Limb (tissue), 2 donors: ENCODE measurements around the gene BUD13.
"Not testable (repeated sequence)": the region's sequence is repeated elsewhere in the genome, so short reads cannot be mapped to it uniquely, and the experiment has no call there.

Experiments
- DNase-seq, 2 donors: peaks; one replicate each; pipeline ENCODE4 v3.0.0-alpha.2; 2016; ENCODE audit errors: extremely low spot score in 2 of 2

BUD13 gene

GRCh38 chr11:116772443-116773202 lies at the start of gene BUD13:
Gene BUD13 (minus strand): TSS chr11:116772987. CDS start chr11:116772964, 23 bp downstream.
- peak; percentile 84 to 96 for DNase-seq

- no peak for DNase-seq
Measured at GRCh38 chr11:116822575-116822974, 49.8 kb upstream of the BUD13 start.

- no peak for DNase-seq
Measured at GRCh38 chr11:116821050-116821918, 48.5 kb upstream of the BUD13 start.

- DNase-seq, result no peak
Measured at GRCh38 chr11:116819049-116819448, 46.3 kb upstream of the BUD13 start.

- DNase-seq, result no peak
Measured at GRCh38 chr11:116814502-116814901, 41.7 kb upstream of the BUD13 start.

- no peak for DNase-seq
Measured at GRCh38 chr11:116813781-116814471, 41.1 kb upstream of the BUD13 start.

- no peak for DNase-seq
Measured at GRCh38 chr11:116813170-116813569, 40.4 kb upstream of the BUD13 start.

GRCh38 chr11:116812109-116812508 lies 39.3 kb upstream of the BUD13 start:
- DNase-seq, result no peak

- DNase-seq, result no peak
Measured at GRCh38 chr11:116811194-116811593, 38.4 kb upstream of the BUD13 start.

- no peak for DNase-seq
Measured at GRCh38 chr11:116808262-116809175, 35.7 kb upstream of the BUD13 start.

- DNase-seq, result no peak
Measured at GRCh38 chr11:116807601-116808261, 34.9 kb upstream of the BUD13 start.

- no peak for DNase-seq
Measured at GRCh38 chr11:116804001-116804400, 31.2 kb upstream of the BUD13 start.

- DNase-seq, result not testable (repeated sequence)
Measured at GRCh38 chr11:116801662-116802061, 28.9 kb upstream of the BUD13 start.

GRCh38 chr11:116800610-116801009 lies 27.8 kb upstream of the BUD13 start:
- no peak for DNase-seq

GRCh38 chr11:116798368-116798767 lies 25.6 kb upstream of the BUD13 start:
- DNase-seq, result no peak

- DNase-seq, result no peak
Measured at GRCh38 chr11:116797816-116798215, 25.0 kb upstream of the BUD13 start.

GRCh38 chr11:116796548-116796947 lies 23.8 kb upstream of the BUD13 start:
- no peak for DNase-seq

GRCh38 chr11:116794851-116795250 lies 22.1 kb upstream of the BUD13 start:
- DNase-seq, result no peak

- DNase-seq, result no peak
Measured at GRCh38 chr11:116793772-116794097, 20.9 kb upstream of the BUD13 start.
